Mammary epithelial cell (primary cell): ENCODE results near the gene TMA7.

Experiments used
- CTCF ChIP-seq, 2 donors: IDR thresholded peaks in 1 of 2; conservative IDR thresholded peaks in 1 of 2; 2 replicates each; pipeline ENCODE4 v1.5.1; 2011 to 2012; ENCODE audit warnings: inconsistent platforms in 2 of 2, low read length in 2 of 2, mild to moderate bottlenecking in 2 of 2, control low read depth in 1 of 2, low read depth in 1 of 2; ENCODE audit not compliant: insufficient read depth in 1 of 2; ENCODE audit errors: extremely low read depth in 1 of 2
- EZH2 ChIP-seq: IDR thresholded peaks from 2 replicates; pipeline ENCODE4 v1.6.1; 2012; ENCODE audit warnings: low read length, inconsistent platforms, borderline replicate concordance

GRCh38 chr3:48473617-48473952 is 33.5 kb downstream of the TMA7 start:
- no peak for TF ChIP-seq EZH2
- TF ChIP-seq CTCF (conservative IDR thresholded peaks at IDR 0.05 in 1 of 2, IDR thresholded peaks at IDR 0.05 in 1 of 2; ENCODE audit: extremely low read depth in 1 of 2, insufficient read depth in 1 of 2, low read depth in 1 of 2, low read length in 2 of 2), result no peak
